ENCODE data around the gene TROAP.
"Not testable (repeated sequence)": the region's sequence is repeated elsewhere in the genome, so short reads cannot be mapped to it uniquely, and the experiment has no call there.

The TROAP gene

GRCh38 chr12:49294804-49295081 lies 28.3 kb upstream of the TROAP start:
- DNase-seq, result no peak

- no peak for DNase-seq
Observed at GRCh38 chr12:49295082-49295936, 27.7 kb upstream of the TROAP start, which contains the start of gene PRPH. Gene PRPH (plus strand): TSS chr12:49295147. CDS start chr12:49295201, 54 bp downstream.

GRCh38 chr12:49296034-49296835 lies 26.8 kb upstream of the TROAP start:
- DNase-seq, result peak; percentile 66 to 74

GRCh38 chr12:49296836-49297694 lies 26.0 kb upstream of the TROAP start:
- peak in 1 of 2 donors; percentile 38 for DNase-seq

GRCh38 chr12:49297695-49298060 lies 25.4 kb upstream of the TROAP start:
- DNase-seq, result no peak

- no peak for DNase-seq
Observed at GRCh38 chr12:49298160-49298559, 24.9 kb upstream of the TROAP start.

- peak in 1 of 2 donors; percentile 29 for DNase-seq
Observed at GRCh38 chr12:49301760-49302159, 21.3 kb upstream of the TROAP start.

- DNase-seq, result no peak
Observed at GRCh38 chr12:49304161-49304560, 18.9 kb upstream of the TROAP start.

GRCh38 chr12:49305762-49306510 lies 17.1 kb upstream of the TROAP start:
- DNase-seq, result no peak

GRCh38 chr12:49309386-49309785 lies 13.7 kb upstream of the TROAP start:
- no peak for DNase-seq

- not testable (repeated sequence) for DNase-seq
Observed at GRCh38 chr12:49310451-49311000, 12.5 kb upstream of the TROAP start.

GRCh38 chr12:49314811-49315210 lies 8.2 kb upstream of the TROAP start:
- no peak for DNase-seq

GRCh38 chr12:49317118-49317517 lies 5.9 kb upstream of the TROAP start:
- not testable (repeated sequence) for DNase-seq

- not testable (repeated sequence) for DNase-seq
Observed at GRCh38 chr12:49320411-49321103, 2.5 kb upstream of the TROAP start.

- no peak for DNase-seq
Observed at GRCh38 chr12:49322367-49322707, 718 bp upstream of the TROAP start.

- DNase-seq, result no peak
Observed at GRCh38 chr12:49323524-49324097, 556 bp downstream of the TROAP start.

- no peak for DNase-seq
Observed at GRCh38 chr12:49325606-49326005, 2.6 kb downstream of the TROAP start.

- no peak for DNase-seq
Observed at GRCh38 chr12:49327368-49327767, 4.3 kb downstream of the TROAP start.

GRCh38 chr12:49327887-49328286 lies 4.8 kb downstream of the TROAP start:
- no peak for DNase-seq

GRCh38 chr12:49328816-49329215 lies 5.8 kb downstream of the TROAP start:
- DNase-seq, result no peak

- no peak for DNase-seq
Observed at GRCh38 chr12:49330032-49330619, 7.1 kb downstream of the TROAP start.

Measured in stimulated activated CD4-positive, alpha-beta T cell treated with anti-CD3 and anti-CD28 coated beads, Interleukin-2, amount 100 ng/mL, for 48 hours (primary cell).